ENCODE data around the gene FAM167B.
A peak's percentile ranks its signal among the peaks of the same experiment; 100 is the strongest.

FAM167B gene

DNA sequence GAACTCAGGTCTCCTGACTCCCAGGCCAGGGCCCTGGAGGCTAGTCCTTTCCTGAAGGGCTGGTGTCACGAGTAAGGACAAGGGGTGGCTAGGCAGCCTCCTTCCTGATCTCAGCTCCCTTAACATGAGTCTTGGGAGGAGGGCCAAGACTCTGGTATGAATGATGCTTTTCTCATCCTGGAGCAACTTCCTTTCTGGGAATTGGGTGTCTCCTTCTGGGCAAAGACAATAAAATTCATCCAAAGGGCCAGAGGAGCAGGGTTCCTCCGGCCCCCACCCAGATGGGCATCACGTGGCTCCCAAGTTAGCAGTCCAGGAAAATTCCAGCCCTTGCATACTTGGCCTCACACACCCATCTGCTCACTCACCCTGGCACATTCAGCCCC lies at the start of gene FAM167B:
Gene FAM167B (plus strand): TSS at position 335 of the 386 bp plus-strand sequence. CDS start 200 bp downstream, outside the sequence.
- Histone ChIP-seq H3K27ac (ENCODE audit: low read length) (no peak within 1 kb of the TSS), H3K27me3 (ENCODE audit: insufficient read depth, low read length) (no peaks in the 10 kb centered on the region), H3K4me1 (ENCODE audit: insufficient read depth, low read length) (peaks cover 18% of the 10 kb centered on the region; the same call in 1 of the 2 replicates), H3K36me3 (ENCODE audit: insufficient read depth, low read depth, low read length) (no peaks in the 10 kb centered on the region), H3K4me3 (ENCODE audit: low read length) (no peak within 1 kb of the TSS; the same call in 1 of the 2 replicates), H3K9ac (ENCODE audit: low read depth, low read length) (no peak within 1 kb of the TSS), H3K9me3 (ENCODE audit: insufficient read depth, low read depth, low read length) (no peaks in the 10 kb centered on the region)

DNA sequence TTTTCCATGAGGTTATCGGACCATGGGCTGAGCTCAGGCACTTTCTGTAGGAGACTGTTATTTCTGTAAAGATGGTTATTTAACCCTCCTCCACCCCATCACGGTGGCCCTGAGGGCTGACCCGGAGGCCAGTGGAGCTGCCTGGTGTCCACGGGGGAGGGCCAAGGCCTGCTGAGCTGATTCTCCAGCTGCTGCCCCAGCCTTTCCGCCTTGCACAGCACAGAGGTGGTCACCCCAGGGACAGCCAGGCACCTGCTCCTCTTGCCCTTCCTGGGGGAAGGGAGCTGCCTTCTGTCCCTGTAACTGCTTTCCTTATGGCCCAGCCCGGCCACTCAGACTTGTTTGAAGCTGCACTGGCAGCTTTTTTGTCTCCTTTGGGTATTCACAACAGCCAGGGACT lies 49.2 kb upstream of the FAM167B start:
- no peak overlapping the region for H3K9ac ChIP-seq (ENCODE audit: low read depth, low read length)
- no peak overlapping the region for H3K4me3 ChIP-seq (ENCODE audit: low read length)
- H3K27me3 ChIP-seq (ENCODE audit: insufficient read depth, low read length), result 0 out of 2 replicates have a peak, but pooled peaks cover 7% of the 10 kb centered on the region
- H3K9me3 ChIP-seq (ENCODE audit: insufficient read depth, low read depth, low read length), result no peaks in the 10 kb centered on the region
- peaks cover 22% of the 10 kb centered on the region; the same call in 1 of the 2 replicates for H3K4me1 ChIP-seq (ENCODE audit: insufficient read depth, low read length)
- H3K36me3 ChIP-seq (ENCODE audit: insufficient read depth, low read depth, low read length), result peaks cover 60% of the 10 kb centered on the region
- H3K27ac ChIP-seq (ENCODE audit: low read length), result no peak overlapping the region

DNA sequence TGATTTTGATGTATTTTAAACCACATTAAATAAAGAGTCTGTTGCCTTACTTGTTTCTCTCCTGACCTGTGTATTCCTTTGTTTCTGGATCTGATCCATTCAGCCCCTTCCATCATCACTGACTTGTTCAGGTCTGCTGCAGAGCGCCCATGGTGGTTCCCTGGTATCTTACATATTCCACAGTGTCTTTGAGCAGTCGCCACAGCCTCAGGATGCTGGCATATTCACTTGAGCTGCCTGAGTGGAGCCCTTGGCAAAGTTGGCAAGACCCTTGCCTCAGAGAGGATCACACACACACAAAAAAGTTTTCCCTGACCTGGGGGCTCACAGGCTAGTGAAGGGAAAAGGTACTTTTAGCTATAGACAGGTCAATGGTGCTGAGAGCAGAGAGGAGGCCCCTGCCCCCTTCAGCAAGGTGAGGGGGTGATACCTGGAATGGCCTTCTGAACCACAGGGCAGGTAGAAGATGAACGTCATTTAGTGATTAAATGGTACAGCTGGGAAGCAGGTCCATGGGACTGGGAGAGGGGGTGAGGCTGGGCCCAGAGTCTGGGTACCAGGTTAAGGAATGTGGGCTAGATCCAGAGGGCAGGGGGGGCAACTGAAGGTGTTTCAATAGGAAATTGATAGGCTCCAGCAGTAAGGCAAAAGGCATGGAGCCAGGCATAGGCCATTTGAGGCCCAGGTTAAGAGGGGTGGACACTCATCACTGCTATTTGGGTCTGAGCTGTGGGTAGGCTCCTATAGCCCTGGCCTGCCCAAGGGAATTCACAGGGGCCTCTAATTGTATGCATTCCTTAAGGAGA lies 48.6 kb upstream of the FAM167B start:
- peaks cover 22% of the 10 kb centered on the region; the same call in 1 of the 2 replicates for H3K4me1 ChIP-seq (ENCODE audit: insufficient read depth, low read length)
- H3K9me3 ChIP-seq (ENCODE audit: insufficient read depth, low read depth, low read length), result no peaks in the 10 kb centered on the region
- no peak overlapping the region for H3K27ac ChIP-seq (ENCODE audit: low read length)
- no peak overlapping the region for H3K4me3 ChIP-seq (ENCODE audit: low read length)
- 0 out of 2 replicates have a peak, but pooled peaks cover 7% of the 10 kb centered on the region for H3K27me3 ChIP-seq (ENCODE audit: insufficient read depth, low read length)
- no peak overlapping the region for H3K9ac ChIP-seq (ENCODE audit: low read depth, low read length)
- H3K36me3 ChIP-seq (ENCODE audit: insufficient read depth, low read depth, low read length), result peaks cover 54% of the 10 kb centered on the region

DNA sequence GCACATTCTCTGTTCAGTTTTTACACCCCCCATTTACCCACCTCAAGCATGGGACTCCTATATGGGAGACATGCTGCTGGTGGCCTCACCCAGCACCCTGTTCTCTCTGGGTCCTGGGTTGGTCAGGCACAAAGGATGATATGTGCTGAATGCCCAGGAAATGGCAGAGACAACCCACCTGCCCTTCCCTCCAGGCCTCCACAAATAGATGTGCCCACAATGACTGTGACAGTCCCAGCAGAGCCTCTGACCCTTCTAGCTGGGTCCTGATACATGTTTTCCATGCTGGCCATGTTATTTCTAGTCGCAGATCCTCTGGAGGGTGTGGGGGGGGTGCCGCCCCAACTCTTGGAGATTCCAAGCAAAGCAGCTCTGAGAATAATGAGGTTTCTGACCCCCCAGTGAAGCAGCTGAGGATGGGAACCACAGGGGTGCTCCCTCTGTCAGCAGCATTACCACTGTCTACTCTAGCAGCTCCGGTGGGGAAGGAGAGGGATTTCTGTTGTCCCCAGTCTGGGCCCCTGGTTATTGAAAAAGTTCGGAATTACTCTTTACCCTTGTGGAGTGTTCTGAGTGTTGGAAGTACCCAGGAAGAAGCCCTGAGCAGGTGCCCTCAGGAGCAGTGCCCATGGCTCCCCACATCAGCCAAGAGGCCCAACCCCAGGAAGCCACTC lies 47.8 kb upstream of the FAM167B start:
- H3K27ac ChIP-seq (ENCODE audit: low read length), result no peak overlapping the region
- peak overlapping the region; percentile 34; the same call in 1 of the 2 replicates for H3K4me3 ChIP-seq (ENCODE audit: low read length)
- peaks cover 14% of the 10 kb centered on the region for H3K27me3 ChIP-seq (ENCODE audit: insufficient read depth, low read length)
- peaks cover 47% of the 10 kb centered on the region for H3K36me3 ChIP-seq (ENCODE audit: insufficient read depth, low read depth, low read length)
- H3K4me1 ChIP-seq (ENCODE audit: insufficient read depth, low read length), result peaks cover 22% of the 10 kb centered on the region; the same call in 1 of the 2 replicates
- no peak overlapping the region for H3K9ac ChIP-seq (ENCODE audit: low read depth, low read length)
- H3K9me3 ChIP-seq (ENCODE audit: insufficient read depth, low read depth, low read length), result no peaks in the 10 kb centered on the region

DNA sequence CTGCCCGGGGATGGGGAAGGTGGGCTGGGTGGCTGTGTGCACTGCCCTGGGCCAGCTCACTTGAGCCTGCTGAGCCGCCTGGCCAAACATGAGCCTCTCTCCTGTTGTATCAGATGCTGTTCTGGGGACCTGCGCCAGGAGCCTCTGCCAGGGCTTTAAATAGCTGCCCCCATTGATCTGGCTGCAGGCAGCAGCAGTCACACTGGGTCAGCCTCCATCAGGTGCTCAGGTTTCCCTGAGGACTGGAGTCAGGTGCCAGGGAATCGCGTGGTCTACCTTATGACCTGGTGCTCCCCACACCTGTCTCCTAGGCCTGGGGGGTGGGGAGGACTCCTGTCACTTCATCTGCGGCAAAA lies 47.3 kb upstream of the FAM167B start:
- Histone ChIP-seq H3K27me3 (ENCODE audit: insufficient read depth, low read length) (peaks cover 20% of the 10 kb centered on the region), H3K9ac (ENCODE audit: low read depth, low read length) (peak overlapping the region; percentile 46; the same call in 1 of the 2 replicates), H3K36me3 (ENCODE audit: insufficient read depth, low read depth, low read length) (peaks cover 42% of the 10 kb centered on the region), H3K4me1 (ENCODE audit: insufficient read depth, low read length) (peaks cover 22% of the 10 kb centered on the region; the same call in 1 of the 2 replicates), H3K27ac (ENCODE audit: low read length) (no peak overlapping the region), H3K9me3 (ENCODE audit: insufficient read depth, low read depth, low read length) (no peaks in the 10 kb centered on the region), H3K4me3 (ENCODE audit: low read length) (peak overlapping the region; percentile 71)

DNA sequence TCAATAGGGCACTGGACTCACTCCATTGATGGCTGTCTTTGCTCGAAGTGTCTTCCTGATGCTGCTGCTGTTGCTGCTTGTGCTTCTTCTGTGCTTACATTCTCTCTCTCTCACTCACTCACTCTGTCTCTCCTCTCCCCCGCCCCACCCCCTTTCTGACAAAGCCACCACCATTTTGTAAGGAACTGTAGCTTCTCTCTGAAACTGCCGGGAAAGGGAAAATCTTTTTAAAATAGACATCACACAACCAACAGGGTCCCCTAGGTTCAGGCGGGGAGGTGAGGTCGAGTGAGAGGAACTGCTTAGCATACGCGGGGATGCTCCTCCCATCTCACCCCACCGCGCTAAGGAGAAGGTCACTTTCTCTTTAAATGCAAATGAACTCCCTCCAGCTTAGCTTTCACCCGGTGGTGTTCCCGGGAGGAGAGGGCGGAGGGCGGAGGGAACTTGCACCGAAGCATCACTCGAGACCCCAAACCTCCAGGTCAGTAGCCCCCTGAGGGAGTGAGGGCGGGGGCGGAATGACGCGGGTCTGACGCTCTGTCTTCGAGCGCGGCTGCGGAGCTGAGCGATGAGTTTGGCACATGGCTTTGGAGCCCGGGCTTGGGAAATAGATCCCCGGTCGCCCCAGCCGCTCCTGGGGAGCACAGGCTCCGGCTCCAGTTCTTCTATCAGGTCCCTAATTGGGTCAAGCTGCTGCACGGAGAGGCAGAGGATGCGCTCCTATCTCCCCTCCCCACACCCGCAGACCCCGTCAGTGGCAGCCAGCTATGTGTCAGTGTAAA lies 46.6 kb upstream of the FAM167B start, which contains the start of gene CCDC28B:
Gene CCDC28B (plus strand): TSS at position 370 of the 785 bp plus-strand sequence. CDS start 1,341 bp downstream, outside the sequence.
- no peak within 1 kb of the TSS for H3K27ac ChIP-seq (ENCODE audit: low read length)
- no peaks in the 10 kb centered on the region for H3K9me3 ChIP-seq (ENCODE audit: insufficient read depth, low read depth, low read length)
- H3K9ac ChIP-seq (ENCODE audit: low read depth, low read length), result peak within 1 kb of the TSS; percentile 46; the same call in 1 of the 2 replicates
- H3K4me1 ChIP-seq (ENCODE audit: insufficient read depth, low read length), result peaks cover 22% of the 10 kb centered on the region; the same call in 1 of the 2 replicates
- peak within 1 kb of the TSS; percentile 71 for H3K4me3 ChIP-seq (ENCODE audit: low read length)
- H3K27me3 ChIP-seq (ENCODE audit: insufficient read depth, low read length), result peaks cover 24% of the 10 kb centered on the region
- peaks cover 35% of the 10 kb centered on the region for H3K36me3 ChIP-seq (ENCODE audit: insufficient read depth, low read depth, low read length)

DNA sequence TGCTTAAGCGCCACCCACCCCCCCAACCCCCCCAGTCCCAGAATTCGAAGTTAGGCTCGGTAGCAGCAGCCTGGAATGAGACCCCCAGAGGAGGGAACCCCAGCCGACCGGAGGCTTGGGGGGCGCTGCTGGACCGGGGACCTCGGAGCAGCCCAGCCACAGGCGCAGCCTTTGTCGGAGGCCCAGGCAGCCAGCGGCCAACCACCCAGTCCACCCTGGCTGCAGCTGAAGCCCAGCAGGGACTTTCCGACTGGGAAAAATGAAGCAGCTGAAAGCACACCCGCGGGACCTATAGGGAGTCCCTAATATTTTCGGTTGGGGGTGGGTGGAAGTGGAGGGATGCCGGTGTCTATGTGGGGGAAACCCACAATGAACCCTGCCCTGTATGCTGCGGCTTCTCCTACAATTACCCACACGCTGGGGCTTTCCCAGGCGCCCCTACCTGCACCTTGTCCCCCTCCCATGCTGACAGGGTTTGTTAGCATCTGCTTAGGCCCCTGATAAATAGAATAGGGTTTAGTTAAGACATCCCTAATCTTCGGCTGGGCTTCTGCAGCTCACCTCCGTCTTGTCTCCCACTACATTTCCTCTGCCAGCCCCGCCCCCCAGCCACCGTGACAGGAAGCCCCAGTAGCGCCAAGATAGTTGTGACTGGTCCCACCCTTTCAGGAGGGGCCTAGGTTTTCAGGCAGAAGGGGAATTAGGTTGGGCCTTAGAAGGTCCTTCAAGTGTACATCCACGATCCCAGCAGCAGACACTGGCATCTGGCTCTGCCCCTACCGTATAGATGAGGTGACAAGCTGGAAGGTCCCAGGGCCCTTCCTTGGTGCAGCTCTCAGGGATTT lies 45.8 kb upstream of the FAM167B start:
- Histone ChIP-seq H3K27me3 (ENCODE audit: insufficient read depth, low read length) (peaks cover 24% of the 10 kb centered on the region), H3K9me3 (ENCODE audit: insufficient read depth, low read depth, low read length) (no peaks in the 10 kb centered on the region), H3K4me1 (ENCODE audit: insufficient read depth, low read length) (peaks cover 22% of the 10 kb centered on the region; the same call in 1 of the 2 replicates), H3K4me3 (ENCODE audit: low read length) (peak overlapping the region; percentile 71), H3K9ac (ENCODE audit: low read depth, low read length) (peak overlapping the region; percentile 46; the same call in 1 of the 2 replicates), H3K27ac (ENCODE audit: low read length) (no peak overlapping the region), H3K36me3 (ENCODE audit: insufficient read depth, low read depth, low read length) (peaks cover 27% of the 10 kb centered on the region)

DNA sequence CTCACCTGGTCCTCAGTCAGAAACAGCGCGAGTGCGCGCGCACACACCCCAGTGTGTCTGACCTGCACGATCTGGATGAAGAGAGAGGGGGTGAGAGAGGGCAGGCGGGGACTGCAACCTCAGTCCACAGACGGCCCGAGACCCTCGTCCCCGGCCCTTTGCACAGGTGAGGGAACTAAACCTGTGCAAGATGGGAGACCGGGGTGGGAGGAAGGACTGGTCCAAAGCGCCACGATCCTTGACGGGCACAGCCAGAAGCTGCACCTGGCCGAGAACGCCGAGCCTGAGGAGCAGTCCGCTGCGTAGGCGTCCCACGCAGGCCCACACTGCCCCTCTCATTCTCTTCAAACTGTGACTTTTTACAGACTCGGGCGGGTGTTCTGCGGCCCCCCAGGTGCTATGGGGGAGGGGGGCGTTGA lies 42.1 kb upstream of the FAM167B start:
- Histone ChIP-seq H3K36me3 (ENCODE audit: insufficient read depth, low read depth, low read length) (peaks cover 13% of the 10 kb centered on the region), H3K9me3 (ENCODE audit: insufficient read depth, low read depth, low read length) (no peaks in the 10 kb centered on the region), H3K4me3 (ENCODE audit: low read length) (peak overlapping the region; percentile 90), H3K27me3 (ENCODE audit: insufficient read depth, low read length) (peaks cover 24% of the 10 kb centered on the region), H3K4me1 (ENCODE audit: insufficient read depth, low read length) (peaks cover 10% of the 10 kb centered on the region; the same call in 1 of the 2 replicates), H3K9ac (ENCODE audit: low read depth, low read length) (peak overlapping the region; percentile 61; the same call in 1 of the 2 replicates), H3K27ac (ENCODE audit: low read length) (no peak overlapping the region)

DNA sequence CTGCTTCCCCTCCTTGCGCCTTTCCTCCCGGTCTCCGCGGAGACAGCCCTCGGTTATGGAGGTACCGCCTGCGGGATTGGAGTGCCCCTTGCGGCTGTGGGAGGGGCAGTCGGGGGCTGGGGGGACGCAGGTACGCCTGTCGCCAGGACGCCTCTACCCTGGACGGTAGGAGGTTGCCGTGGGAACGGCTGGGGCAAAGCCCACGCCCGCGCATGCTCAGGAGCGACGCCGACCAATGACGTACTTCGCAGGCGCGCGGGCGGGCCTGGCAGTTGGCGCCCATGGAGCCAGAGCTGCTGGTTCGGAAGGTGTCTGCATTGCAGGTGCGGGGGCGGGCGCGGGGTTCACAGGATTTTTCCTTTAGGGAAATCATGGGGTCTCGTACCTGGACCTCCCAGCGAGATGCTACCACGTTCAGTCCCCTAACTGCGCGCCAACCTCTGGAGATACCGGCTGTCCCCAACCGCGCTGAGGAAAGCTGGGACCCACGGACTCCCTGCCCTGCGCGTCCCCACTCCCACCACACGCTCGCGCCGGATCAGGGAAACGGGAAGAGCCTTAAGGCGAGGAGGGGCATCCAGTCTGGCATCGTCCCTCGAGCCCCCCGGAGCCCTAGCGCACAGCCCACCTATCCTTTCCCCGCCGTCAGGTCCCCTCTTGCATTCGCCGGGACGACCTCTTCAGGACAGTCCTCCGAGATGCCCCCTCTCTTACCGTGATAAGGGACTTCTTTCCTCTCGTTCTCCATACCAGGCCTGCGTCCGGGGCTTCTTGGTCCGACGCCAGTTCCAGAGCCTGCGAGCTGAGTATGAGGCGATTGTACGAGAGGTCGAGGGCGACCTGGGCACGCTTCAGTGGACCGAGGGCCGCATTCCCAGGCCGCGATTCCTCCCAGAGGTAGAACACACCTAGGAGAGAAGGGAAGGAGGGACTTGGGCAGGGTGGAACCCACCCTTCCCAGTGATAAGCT lies 41.3 kb upstream of the FAM167B start, which contains the start of gene IQCC:
Gene IQCC (plus strand): TSS at position 271 of the 970 bp plus-strand sequence. CDS start 11 bp downstream, at position 282.
- H3K9ac ChIP-seq (ENCODE audit: low read depth, low read length), result peak within 1 kb of the TSS; percentile 91
- peaks cover 9% of the 10 kb centered on the region; the same call in 1 of the 2 replicates for H3K4me1 ChIP-seq (ENCODE audit: insufficient read depth, low read length)
- H3K36me3 ChIP-seq (ENCODE audit: insufficient read depth, low read depth, low read length), result peaks cover 13% of the 10 kb centered on the region
- H3K27me3 ChIP-seq (ENCODE audit: insufficient read depth, low read length), result peaks cover 24% of the 10 kb centered on the region
- peak within 1 kb of the TSS; percentile 31 for H3K27ac ChIP-seq (ENCODE audit: low read length)
- H3K4me3 ChIP-seq (ENCODE audit: low read length), result peak within 1 kb of the TSS; percentile 90
- no peaks in the 10 kb centered on the region for H3K9me3 ChIP-seq (ENCODE audit: insufficient read depth, low read depth, low read length)

All from iPS-20b (cell line).